Measurements from ENCODE around the gene BBC3.

- TF ChIP-seq POLR2A (IDR thresholded peaks at IDR 0.05) (no peak), CTCF (IDR thresholded peaks at IDR 0.05) (no peak)
Measured at GRCh38 chr19:47272448-47273312, 41.7 kb upstream of the BBC3 start.

Data from body of pancreas (tissue), 4 donors.